AG04449 (cell line): ENCODE data around the gene IL17D.

Experiments
- CTCF ChIA-PET: fragments of 350-600 bp; formaldehyde crosslinking; extraction: SDS; loops from one replicate; lab custom pipeline; 2021; ENCODE audit warnings: antibody characterized with exemption; lab: Yijun Ruan, JAX
- POLR2A ChIA-PET: fragments of 400-600, 350-600 bp; formaldehyde crosslinking; extraction: SDS; loops from one replicate; lab custom pipeline; 2020; ENCODE audit warnings: antibody characterized with exemption, inconsistent platforms; lab: Yijun Ruan, JAX
- DNase-seq: peaks from one replicate; pipeline ENCODE4 v3.0.0-alpha.2; 2010; ENCODE audit warnings: low read depth, low spot score
- H3K4me3 ChIP-seq: 2 replicates; pipeline ENCODE4 v1.5.1; 2011; ENCODE audit warnings: low read depth, mild to moderate bottlenecking, control low read depth, low read length
- TF ChIP-seq, protein P1 (sequence below): IDR thresholded peaks from one replicate; pipeline ENCODE4 v1.5.1; 2011; ENCODE audit warnings: mild to moderate bottlenecking, moderate library complexity, low read length, control low read depth, inconsistent platforms; ENCODE audit not compliant: insufficient read depth; ENCODE audit errors: missing control alignments

The IL17D gene

DNA sequence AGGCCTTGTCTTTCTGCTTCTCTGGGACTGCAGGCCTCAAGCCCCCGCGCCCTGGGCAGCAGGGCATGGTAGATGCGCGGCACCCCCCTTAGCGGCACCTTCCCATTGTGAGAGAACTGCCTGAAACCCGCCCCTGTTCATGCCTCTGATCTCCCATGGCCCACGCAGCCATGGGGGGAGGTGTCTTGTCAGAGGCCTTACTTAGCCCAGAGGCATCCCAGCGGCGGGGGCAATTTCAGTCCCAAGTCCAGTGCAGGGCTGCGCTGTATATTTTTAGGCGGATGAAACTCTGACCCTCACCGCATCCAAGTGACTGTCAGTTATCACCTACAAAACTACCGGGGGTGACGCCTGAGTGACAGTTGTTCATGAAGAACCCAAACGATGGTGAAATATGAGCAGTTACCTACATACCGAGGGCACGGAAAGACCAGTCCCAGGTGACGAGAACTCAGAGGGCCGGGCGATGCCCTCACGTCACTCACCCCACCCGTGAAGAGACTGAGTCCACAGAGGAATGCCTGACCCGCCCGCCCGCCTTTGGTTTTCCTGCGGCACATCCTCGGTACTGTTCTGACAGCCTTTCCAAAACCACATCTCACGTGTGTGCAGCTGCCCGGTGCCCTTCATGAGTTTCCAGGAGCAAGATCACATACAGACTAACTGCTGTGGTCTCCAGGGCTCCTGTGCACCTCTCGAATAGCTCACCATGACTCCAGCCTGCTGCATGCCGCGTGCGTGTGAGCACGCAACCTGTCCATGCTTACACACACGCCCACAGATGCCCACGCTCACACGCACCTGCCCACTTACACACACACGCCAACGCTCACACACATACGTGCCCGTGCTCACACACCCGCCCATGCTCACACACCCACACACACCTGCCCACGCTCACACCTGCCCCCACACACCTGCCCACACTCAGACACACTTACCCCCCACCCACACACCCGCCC is 14.4 kb downstream of the IL17D start:
- TF ChIP-seq, protein P1, sequence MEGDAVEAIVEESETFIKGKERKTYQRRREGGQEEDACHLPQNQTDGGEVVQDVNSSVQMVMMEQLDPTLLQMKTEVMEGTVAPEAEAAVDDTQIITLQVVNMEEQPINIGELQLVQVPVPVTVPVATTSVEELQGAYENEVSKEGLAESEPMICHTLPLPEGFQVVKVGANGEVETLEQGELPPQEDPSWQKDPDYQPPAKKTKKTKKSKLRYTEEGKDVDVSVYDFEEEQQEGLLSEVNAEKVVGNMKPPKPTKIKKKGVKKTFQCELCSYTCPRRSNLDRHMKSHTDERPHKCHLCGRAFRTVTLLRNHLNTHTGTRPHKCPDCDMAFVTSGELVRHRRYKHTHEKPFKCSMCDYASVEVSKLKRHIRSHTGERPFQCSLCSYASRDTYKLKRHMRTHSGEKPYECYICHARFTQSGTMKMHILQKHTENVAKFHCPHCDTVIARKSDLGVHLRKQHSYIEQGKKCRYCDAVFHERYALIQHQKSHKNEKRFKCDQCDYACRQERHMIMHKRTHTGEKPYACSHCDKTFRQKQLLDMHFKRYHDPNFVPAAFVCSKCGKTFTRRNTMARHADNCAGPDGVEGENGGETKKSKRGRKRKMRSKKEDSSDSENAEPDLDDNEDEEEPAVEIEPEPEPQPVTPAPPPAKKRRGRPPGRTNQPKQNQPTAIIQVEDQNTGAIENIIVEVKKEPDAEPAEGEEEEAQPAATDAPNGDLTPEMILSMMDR, result no peak
- ChIA-PET POLR2A (no interaction called here), CTCF (interaction anchor here (1.3 to 1.7 kb wide), 2 partner anchors 13 to 110 kb away, joined by 4 to 5 read pairs; no protein-coding TSS in a partner anchor)
- no peak overlapping the region for H3K4me3 ChIP-seq
- no peak for DNase-seq

DNA sequence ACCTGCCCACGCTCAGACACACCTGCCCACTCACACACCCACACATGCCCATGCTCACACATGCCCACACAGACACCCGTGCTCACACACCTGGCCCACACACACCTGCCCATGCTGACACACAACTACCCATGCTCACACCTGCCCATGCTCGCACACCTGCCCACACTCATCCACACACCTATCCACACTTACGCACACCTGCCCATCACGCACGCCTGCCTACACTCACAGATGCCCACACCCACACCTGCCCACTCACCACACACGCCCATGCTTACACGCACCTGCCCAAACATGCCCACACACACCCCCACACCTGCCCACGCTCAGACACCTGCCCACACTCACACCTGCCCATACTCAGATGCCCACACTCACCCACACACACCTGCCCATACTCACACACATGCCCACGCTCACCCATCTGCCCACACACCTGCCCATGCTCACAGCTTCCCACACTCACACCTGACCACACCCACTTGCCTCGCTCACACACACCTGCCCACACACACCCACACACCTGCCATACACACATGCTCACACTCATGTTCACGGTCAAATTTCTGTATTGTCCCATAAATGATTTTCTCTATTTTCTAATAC is 15.6 kb downstream of the IL17D start:
- no peak overlapping the region for H3K4me3 ChIP-seq
- DNase-seq, result no peak
- TF ChIP-seq, protein P1, result no peak
- ChIA-PET POLR2A (no interaction called here), CTCF (no interaction called here)

DNA sequence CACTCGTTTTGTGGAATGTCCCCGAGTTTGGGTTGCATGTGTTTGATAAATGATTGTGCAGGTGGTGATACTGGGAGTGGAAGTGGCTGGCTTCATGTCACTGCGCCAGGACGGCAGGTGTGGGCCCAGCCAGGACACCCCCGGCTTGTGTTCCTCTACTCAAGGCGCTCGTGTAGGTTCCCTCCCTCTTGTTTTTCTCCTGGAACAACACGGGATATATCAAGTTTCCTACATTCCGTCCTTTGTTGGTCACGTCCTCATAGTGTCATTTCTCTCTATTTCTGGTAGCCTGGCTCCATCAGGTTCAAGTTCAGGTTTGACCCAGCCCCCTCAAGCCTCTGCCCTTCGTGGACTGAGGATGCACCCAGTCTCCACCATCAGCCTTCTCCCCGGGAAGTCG is 16.3 kb downstream of the IL17D start:
- TF ChIP-seq, protein P1, result no peak
- CTCF ChIA-PET, result interaction anchor here (6.4 kb wide), 1 partner anchor 8 kb away, joined by 30 read pairs; no protein-coding TSS in a partner anchor
- POLR2A ChIA-PET, result no interaction called here
- DNase-seq, result no peak
- no peak overlapping the region for H3K4me3 ChIP-seq

DNA sequence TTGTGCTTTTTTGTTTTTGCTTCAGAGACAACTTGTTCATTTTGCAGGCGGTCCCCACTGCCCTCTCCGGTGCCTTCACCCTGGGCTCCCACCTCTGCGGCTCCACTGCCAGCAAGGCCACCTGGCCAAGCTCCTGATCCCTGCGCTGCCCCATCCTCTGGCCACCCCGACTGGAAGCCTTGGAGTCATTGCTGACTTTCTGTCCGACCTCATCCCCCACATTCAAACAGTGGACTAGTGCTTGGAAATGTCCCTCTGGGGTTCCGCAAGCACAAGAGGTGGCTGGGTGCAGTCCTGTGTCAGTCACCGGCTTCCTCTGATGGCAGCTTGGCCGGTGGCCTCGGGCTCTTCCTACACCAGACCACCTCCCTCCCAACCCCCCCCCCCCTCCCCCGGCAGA is 17.0 kb downstream of the IL17D start:
- DNase-seq, result no peak
- H3K4me3 ChIP-seq, result no peak overlapping the region
- ChIA-PET POLR2A (no interaction called here), CTCF (interaction anchor here (1.0 to 6.4 kb wide), 2 partner anchors 9 to 11 kb away, joined by 3 to 30 read pairs; no protein-coding TSS in a partner anchor)
- TF ChIP-seq, protein P1, result no peak

DNA sequence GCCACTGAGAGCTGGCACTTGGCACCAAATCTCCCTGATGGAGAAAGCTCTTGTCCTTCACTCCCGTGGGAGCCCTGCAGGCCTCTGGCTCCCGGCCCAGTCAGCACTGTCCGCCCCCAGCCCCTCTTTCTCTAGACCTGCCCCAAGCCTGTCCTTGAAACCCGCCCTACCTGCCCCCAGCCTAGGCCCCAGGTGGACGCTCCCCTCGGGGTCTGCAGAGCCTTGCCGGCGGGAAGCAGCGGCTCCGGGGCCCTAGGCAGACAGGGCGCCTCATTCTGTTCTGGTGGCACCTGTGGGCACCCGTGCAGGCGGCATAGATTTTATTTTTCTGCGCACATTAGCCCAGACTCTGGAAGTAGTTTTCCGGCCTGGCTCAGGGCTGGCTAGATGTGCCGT is 17.6 kb downstream of the IL17D start:
- no peak overlapping the region; the same call in 1 of the 2 replicates for H3K4me3 ChIP-seq
- TF ChIP-seq, protein P1, result no peak
- CTCF ChIA-PET, result interaction anchor here (1.0 to 6.4 kb wide), 3 partner anchors 10 to 228 kb away, joined by 3 to 30 read pairs (median 13); no protein-coding TSS in a partner anchor
- POLR2A ChIA-PET, result no interaction called here
- no peak for DNase-seq
